HCT116 (cell line): ENCODE measurements around the gene ADAMTS6.

ENCODE experiments used
- ATF3 ChIP-seq: IDR thresholded peaks from 2 replicates; pipeline ENCODE4 v1.6.1; 2012
- CTCF ChIP-seq, 3 experiments: fragments of 200-600 bp in 1 of 3; sonication (generic) in 1 of 3; IDR thresholded peaks in 2 of 3; conservative IDR thresholded peaks in 1 of 3; 2 replicates each; pipeline ENCODE4 v1.5.1; 2012 to 2017; ENCODE audit warnings: low read depth in 2 of 3, low read length in 2 of 3, antibody characterized with exemption in 1 of 3, borderline replicate concordance in 1 of 3, control low read depth in 1 of 3, mild to moderate bottlenecking in 1 of 3, mixed read lengths in 1 of 3, mixed run types in 1 of 3, moderate library complexity in 1 of 3; ENCODE audit not compliant: insufficient read depth in 1 of 3
- EGR1 ChIP-seq: IDR thresholded peaks from 2 replicates; pipeline ENCODE4 v1.6.1; 2012; ENCODE audit warnings: low read depth
- EZH2 ChIP-seq: fragments of 200-600 bp; sonication (generic); IDR thresholded peaks from 2 replicates; pipeline ENCODE4 v1.6.1; 2017; ENCODE audit warnings: antibody characterized with exemption, mixed run types
- SP1 ChIP-seq: IDR thresholded peaks from 2 replicates; pipeline ENCODE4 v1.6.1; 2012; ENCODE audit warnings: low read depth
- YY1 ChIP-seq: IDR thresholded peaks from 2 replicates; pipeline ENCODE4 v1.6.1; 2011; ENCODE audit warnings: low read length, low read depth, moderate library complexity, mild to moderate bottlenecking; ENCODE audit not compliant: insufficient replicate concordance; ENCODE audit errors: extremely low read depth
- ZBTB33 ChIP-seq: IDR thresholded peaks from 2 replicates; pipeline ENCODE4 v1.6.1; 2011; ENCODE audit warnings: mild to moderate bottlenecking, low read length, moderate library complexity; ENCODE audit not compliant: insufficient replicate concordance; ENCODE audit errors: extremely low read depth
- ZNF274 ChIP-seq: fragments of 200-500 bp; sonication (Bioruptor generic); IDR thresholded peaks from 2 replicates; pipeline ENCODE4 v1.6.1; 2014; ENCODE audit warnings: mild to moderate bottlenecking, low read depth, low read length, inconsistent platforms

GRCh38 chr5:65121880-65122436, 359.8 kb downstream of the ADAMTS6 start:
- TF ChIP-seq ZBTB33, result no peak
- TF ChIP-seq EZH2, result no peak
- no peak for TF ChIP-seq ZNF274
- TF ChIP-seq ATF3, result no peak
- TF ChIP-seq SP1, result no peak
- TF ChIP-seq CTCF (IDR thresholded peaks at IDR 0.05 in 2 of 3, conservative IDR thresholded peaks at IDR 0.05 in 1 of 3; ENCODE audit: borderline replicate concordance in 1 of 3, insufficient read depth in 1 of 3, low read depth in 2 of 3, low read length in 2 of 3), result no peak
- no peak for TF ChIP-seq YY1
- TF ChIP-seq EGR1, result no peak
